Heart left ventricle (tissue), 16 donors: Measurements from ENCODE around the gene APOF. TPM values are rescaled to one million over a fixed set of nuclear protein-coding genes. Genes with fewer than 3 reads are reported as not detected.
A peak's percentile ranks its signal among the peaks of the same experiment; 100 is the strongest.

Experiments
- ATAC-seq, 4 donors: fragments of 200-7000 bp; cut with Tn5 transposase; one replicate each; pipeline ENCODE4 v1.9.1; 2020 to 2022; ENCODE audit warnings: moderate library complexity in 4 of 4, mild to moderate bottlenecking in 3 of 4, moderate number of reproducible peaks in 1 of 4
- DNase-seq, 5 donors: peaks; one replicate each; pipeline ENCODE4 v3.0.0-alpha.2; 2020
- H3K27ac ChIP-seq, 12 donors: fragments of 200-600 bp; sonication (generic) in 4 of 12; one replicate each; pipeline versions ENCODE4 v1.5.0 to v1.8.0; 2016 to 2022; ENCODE audit warnings: mild to moderate bottlenecking in 2 of 12
- H3K27me3 ChIP-seq, 9 donors: fragments of 200-600 bp; sonication (generic) in 2 of 9; one replicate each; pipeline versions ENCODE4 v1.5.1 to v1.8.0; 2016 to 2022; ENCODE audit warnings: mild to moderate bottlenecking in 3 of 9
- H3K36me3 ChIP-seq, 9 donors: fragments of 200-600 bp; sonication (generic) in 2 of 9; one replicate each; pipeline versions ENCODE4 v1.5.0 to v1.8.0; 2018 to 2022; ENCODE audit warnings: mild to moderate bottlenecking in 2 of 9
- H3K4me1 ChIP-seq, 12 donors: fragments of 200-600 bp; sonication (generic) in 4 of 12; one replicate each; pipeline versions ENCODE4 v1.5.0 to v1.8.0; 2016 to 2022; ENCODE audit warnings: mild to moderate bottlenecking in 3 of 12
- H3K4me3 ChIP-seq, 12 donors: fragments of 200-600 bp; sonication (generic) in 4 of 12; one replicate each; pipeline versions ENCODE4 v1.5.0 to v1.8.0; 2017 to 2022; ENCODE audit warnings: mild to moderate bottlenecking in 9 of 12, moderate library complexity in 4 of 12
- H3K9me3 ChIP-seq, 12 donors: fragments of 200-600 bp; sonication (generic) in 4 of 12; one replicate each; pipeline versions ENCODE4 v1.5.0 to v1.8.0; 2016 to 2022; ENCODE audit warnings: mild to moderate bottlenecking in 1 of 12
- POLR2A ChIP-seq, 2 donors: fragments of 450-650 bp; IDR thresholded peaks; one replicate each; pipeline ENCODE4 v1.6.1; 2017; ENCODE audit warnings: antibody characterized with exemption in 2 of 2, mild to moderate bottlenecking in 2 of 2, moderate library complexity in 2 of 2
- WGBS, 4 donors: extraction: QIAGEN DNeasy Blood & Tissue Kit in 2 of 4; methylation state at CpG; one replicate each; pipeline versions ENCODE4 v1.1.5 to v1.1.7; 2013 to 2018; 5-methylcytosine and 5-hydroxymethylcytosine counted together
- intact Hi-C, 10 donors: fragments of 100-400 bp; cut with DNase I; formaldehyde crosslinking; loops; one replicate each; pipeline versions ENCODE4 v1.11.1 to v1.14.2; 2022
- polyA plus RNA-seq, 2 donors: library from polyadenylated mRNA; stranded (reverse); fragments of 200-250 nt; gene quantifications; one replicate each; pipeline ENCODE4 v1.2.3, GENCODE V29; 2013
- total RNA-seq, 9 donors: library from RNA; depleted of rRNA in 2 of 9; stranded (reverse); fragments of >200 nt in 2 of 9; fragmentation: NEBNext Ultra II Directional in 3 of 9; extraction: Animal tissue kit (Norgen Biotek cat#: 25700) in 3 of 9; gene quantifications; one replicate each; pipeline versions ENCODE4 v1.1.0 to v1.2.4, GENCODE V29; 2016 to 2023
- TF ChIP-seq, protein P1 (sequence below), 12 donors: fragments of 200-600 bp; sonication (generic) in 4 of 12; IDR thresholded peaks; one replicate each; pipeline versions ENCODE4 v1.5.0 to v1.8.0; 2018 to 2022; ENCODE audit warnings: antibody characterized with exemption in 12 of 12, mild to moderate bottlenecking in 5 of 12
- donor health status: ischemic (EF 13 %, LVEDD 7.1; RV severe dilation, severe dysfunction).
- donor health status: healthy with polysubstance abuse.
- donor health status: DM: no; HTN: yes; CAD: no.
- donor health status: DM: no; HTN: no; CAD: no.
- donor health status: ischemic (EF 25% LVEDD 6.9; RV normal size, moderate dysfunction).
- donor health status: ischemic (EF 25% LVEDD 5.7; RV mildly dilated, moderate dysfunction).
- donor health status: healthy.
- donor health status: DM: yes; HTN: yes; CAD: no.
- donor health status: ischemic (EF 35%, LVEDD 5.7; RV mildly dilated, moderate dysfunction).
- donor health status: nonischemic (EF 11% LVEDD 7.7; RV severe dilation, severe dysfunction).
- donor health status: DM: yes; HTN: yes; CAD: no.
- donor health status: PGD.
- donor health status: ischemic (EF 29% LVEDD 5.4; RV normal size, mild dysfunction).
- donor health status: nonischemic (EF 23%, LVEDD 6.1; RV moderate dilation, normal function).

The APOF gene
- total and polyA plus RNA-seq, 11 donors = not detected

DNA sequence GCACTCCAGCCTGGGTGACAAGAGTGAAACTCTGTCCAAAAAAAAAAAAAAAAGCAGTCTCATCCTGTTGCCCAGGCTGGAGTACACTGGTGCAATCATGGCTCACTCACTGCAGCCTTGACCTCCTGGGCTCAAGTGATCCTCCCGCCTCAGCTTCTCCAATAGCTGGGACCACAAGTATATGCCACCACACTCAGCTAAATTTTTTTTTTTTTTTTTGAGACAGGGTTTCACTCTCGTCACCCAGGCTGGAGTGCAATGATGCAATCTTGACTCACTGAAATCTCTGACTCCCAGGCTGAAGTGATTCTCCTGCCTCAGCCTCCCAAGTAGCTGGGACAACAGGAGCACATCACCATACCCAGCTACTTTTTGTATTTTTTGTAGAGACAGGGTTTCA lies 41.6 kb downstream of the APOF start:
- ATAC-seq (no peak), DNase-seq (no peak)
- TF ChIP-seq POLR2A (IDR thresholded peaks at IDR 0.05) = no peak
- WGBS, 4 donors = 91 to 96% (median 94%) methylated on average over 2 of the region's 2 CpGs
- Histone ChIP-seq H3K4me1 (peaks cover 0 to 8% (median 4%) of the 10 kb centered on the region in 12 donors), H3K27ac (no peak overlapping the region), H3K36me3 (peaks cover 0 to 87% (median 77%) of the 10 kb centered on the region in 9 donors), H3K9me3 (no peaks in the 10 kb centered on the region), H3K4me3 (no peak overlapping the region), H3K27me3 (no peaks in the 10 kb centered on the region)
- intact Hi-C loops = no loop called here

DNA sequence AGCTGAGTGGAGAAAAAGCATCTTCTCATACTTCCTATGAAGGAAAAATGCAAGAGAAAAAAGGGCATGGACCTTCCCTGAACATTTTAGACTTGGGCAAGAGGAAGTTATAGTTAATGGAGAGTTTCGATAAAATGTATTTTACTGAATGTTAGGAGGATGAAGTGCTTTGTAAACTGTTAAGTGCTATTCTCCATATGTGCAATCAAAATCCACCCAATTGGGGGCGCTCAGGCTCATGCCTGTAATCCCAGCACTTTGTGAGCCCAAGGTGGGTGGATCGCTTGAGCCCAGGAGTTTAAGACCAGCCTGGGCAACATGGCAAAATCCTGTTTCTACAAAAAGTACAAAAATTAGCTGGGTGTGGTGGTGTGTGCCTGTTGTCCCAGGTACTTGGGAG lies 45.0 kb downstream of the APOF start:
- Histone ChIP-seq H3K4me3 (no peak overlapping the region), H3K36me3 (peaks cover 0 to 73% (median 50%) of the 10 kb centered on the region in 9 donors), H3K27ac (no peak overlapping the region), H3K9me3 (no peaks in the 10 kb centered on the region), H3K4me1 (peaks cover 0 to 20% (median 13%) of the 10 kb centered on the region in 12 donors), H3K27me3 (no peaks in the 10 kb centered on the region)
- TF ChIP-seq, protein P1, sequence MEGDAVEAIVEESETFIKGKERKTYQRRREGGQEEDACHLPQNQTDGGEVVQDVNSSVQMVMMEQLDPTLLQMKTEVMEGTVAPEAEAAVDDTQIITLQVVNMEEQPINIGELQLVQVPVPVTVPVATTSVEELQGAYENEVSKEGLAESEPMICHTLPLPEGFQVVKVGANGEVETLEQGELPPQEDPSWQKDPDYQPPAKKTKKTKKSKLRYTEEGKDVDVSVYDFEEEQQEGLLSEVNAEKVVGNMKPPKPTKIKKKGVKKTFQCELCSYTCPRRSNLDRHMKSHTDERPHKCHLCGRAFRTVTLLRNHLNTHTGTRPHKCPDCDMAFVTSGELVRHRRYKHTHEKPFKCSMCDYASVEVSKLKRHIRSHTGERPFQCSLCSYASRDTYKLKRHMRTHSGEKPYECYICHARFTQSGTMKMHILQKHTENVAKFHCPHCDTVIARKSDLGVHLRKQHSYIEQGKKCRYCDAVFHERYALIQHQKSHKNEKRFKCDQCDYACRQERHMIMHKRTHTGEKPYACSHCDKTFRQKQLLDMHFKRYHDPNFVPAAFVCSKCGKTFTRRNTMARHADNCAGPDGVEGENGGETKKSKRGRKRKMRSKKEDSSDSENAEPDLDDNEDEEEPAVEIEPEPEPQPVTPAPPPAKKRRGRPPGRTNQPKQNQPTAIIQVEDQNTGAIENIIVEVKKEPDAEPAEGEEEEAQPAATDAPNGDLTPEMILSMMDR (IDR thresholded peaks at IDR 0.05) = no peak
- TF ChIP-seq POLR2A (IDR thresholded peaks at IDR 0.05) = no peak
- DNase-seq = no peak
- WGBS, 4 donors = 92 to 97% (median 95%) methylated on average over 3 of the region's 3 CpGs
- no peak for ATAC-seq
- intact Hi-C loops = loop anchor here in 3 of 10 donors (5.0 to 10.0 kb wide), 4 partner anchors 147 to 200 kb away; partner anchors contain the start of genes SPRYD4 (in 2 of the 3), ESYT1 (in 1 of the 3), RPL41 (in 1 of the 3) and ZC3H10 (in 1 of the 3)

DNA sequence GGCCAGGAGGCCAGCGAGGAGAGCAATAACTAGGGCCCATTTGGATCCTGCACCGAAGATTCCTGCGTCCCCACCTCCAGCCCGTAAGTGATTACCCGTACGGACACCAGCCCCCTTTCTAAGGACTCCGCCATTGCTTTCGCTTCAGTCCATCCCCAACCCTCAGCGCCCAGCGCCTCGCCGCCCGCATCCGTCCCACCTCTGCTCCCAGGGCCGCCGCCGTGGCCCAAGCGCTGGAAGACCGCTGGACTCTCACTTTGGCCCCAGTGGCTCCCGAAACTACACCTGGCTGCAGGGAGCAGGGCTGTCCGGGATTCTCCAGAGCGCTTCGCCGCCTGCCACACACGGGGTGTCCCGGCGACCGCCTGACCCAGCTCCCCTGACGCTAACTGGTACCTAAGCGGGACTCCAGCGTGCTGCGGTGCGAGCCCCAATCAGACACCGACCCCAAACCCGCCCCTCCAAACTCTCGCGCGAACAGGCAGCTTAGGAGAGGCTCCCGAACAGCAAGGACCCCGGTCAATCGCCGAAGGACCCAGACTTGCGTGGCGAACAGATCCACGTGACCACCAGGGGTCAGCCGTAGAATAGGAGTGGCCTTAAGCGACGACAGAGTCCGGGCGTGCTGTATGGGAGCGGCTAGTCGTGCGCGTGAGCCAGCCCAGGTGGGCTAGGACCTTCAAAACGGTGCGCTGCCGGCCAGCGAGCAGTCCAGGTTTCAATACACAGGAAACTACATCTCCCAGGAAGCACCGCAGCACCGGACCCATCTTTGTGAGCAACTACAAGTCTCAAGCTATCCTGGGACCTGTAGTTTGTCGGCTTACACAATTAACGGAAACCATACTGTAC lies 46.8 kb downstream of the APOF start, which contains the start of gene CNPY2:
TSS of gene CNPY2 (minus strand) at position 367 of the 852 bp plus-strand sequence. CDS start 771 bp downstream, outside the sequence.
- H3K4me3 ChIP-seq = peak within 1 kb of the TSS; percentile 44 to 97 (median 88)
- intact Hi-C loops = loop anchor here in 3 of 10 donors (1.0 to 10.0 kb wide), 5 partner anchors 44 to 199 kb away; partner anchors contain the start of genes SPRYD4 (in 2 of the 3), STAT2 (in 2 of the 3), ESYT1 (in 1 of the 3) and RPL41 (in 1 of the 3)
- H3K9me3 ChIP-seq = no peaks in the 10 kb centered on the region
- ATAC-seq (peak; percentile 93 to 96 (median 96)), DNase-seq (peak; percentile 95 to 97 (median 97))
- WGBS, 4 donors = 0 to 1% (median 0%) methylated on average over 28 to 62 of the region's 62 CpGs
- H3K27ac ChIP-seq = peak within 1 kb of the TSS; percentile 84 to 99 (median 93)
- H3K36me3 ChIP-seq = peaks cover 0 to 72% (median 55%) of the 10 kb centered on the region in 9 donors
- H3K4me1 ChIP-seq = peaks cover 0 to 20% (median 13%) of the 10 kb centered on the region in 12 donors
- TF ChIP-seq POLR2A (IDR thresholded peaks at IDR 0.05) = peak in 1 of 2 donors; percentile 80
- TF ChIP-seq, protein P1 (IDR thresholded peaks at IDR 0.05) = peak in 8 of 12 donors; percentile 14 to 36 (median 24)
- H3K27me3 ChIP-seq = no peaks in the 10 kb centered on the region

DNA sequence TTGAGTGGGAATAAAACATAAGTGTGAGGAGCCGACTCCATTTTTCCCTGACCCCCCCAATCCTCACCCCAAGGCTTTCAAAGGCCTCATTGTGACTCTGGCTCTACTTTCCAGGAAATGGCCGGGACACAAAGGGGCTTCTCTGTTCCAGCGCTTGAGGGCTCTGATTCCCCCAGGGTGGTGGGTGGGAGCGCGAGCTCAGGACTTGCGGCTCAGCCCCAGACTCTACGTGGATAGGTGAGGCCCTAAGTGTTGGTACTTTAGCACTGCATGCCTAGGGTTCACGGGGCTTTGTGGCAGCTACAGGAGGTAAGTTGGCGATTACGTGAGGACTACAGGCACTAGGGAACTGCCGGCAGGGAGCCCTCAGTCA lies 47.4 kb downstream of the APOF start:
- DNase-seq (no peak), ATAC-seq (peak in 1 of 4 donors; percentile 5)
- intact Hi-C loops = loop anchor here in 3 of 10 donors (5.0 to 10.0 kb wide), 4 partner anchors 150 to 198 kb away; partner anchors contain the start of genes SPRYD4 (in 2 of the 3), ESYT1 (in 1 of the 3), RPL41 (in 1 of the 3) and ZC3H10 (in 1 of the 3)
- no peak for TF ChIP-seq POLR2A (IDR thresholded peaks at IDR 0.05)
- H3K4me3 ChIP-seq = peak overlapping the region; percentile 44 to 97 (median 88)
- peaks cover 0 to 72% (median 56%) of the 10 kb centered on the region in 9 donors for H3K36me3 ChIP-seq
- 0 to 2% (median 1%) methylated on average over 3 to 11 of the region's 11 CpGs for WGBS, 4 donors
- H3K27me3 ChIP-seq = no peaks in the 10 kb centered on the region
- peaks cover 0 to 20% (median 13%) of the 10 kb centered on the region in 12 donors for H3K4me1 ChIP-seq
- peak overlapping the region; percentile 84 to 99 (median 93) for H3K27ac ChIP-seq
- no peaks in the 10 kb centered on the region for H3K9me3 ChIP-seq
